Measurements from ENCODE around the gene FAM13A.
A peak's percentile ranks its signal among the peaks of the same experiment; 100 is the strongest.

GRCh38 chr4:88865046-88865445 is 191.9 kb downstream of the FAM13A start:
- TF ChIP-seq EZH2 (IDR thresholded peaks at IDR 0.05; ENCODE audit: borderline replicate concordance, low read depth, low read length, severe bottlenecking), result no peak
- no peak for TF ChIP-seq POLR2A (IDR thresholded peaks at IDR 0.05; ENCODE audit: low read depth, low read length)
- no peak for TF ChIP-seq CTCF (IDR thresholded peaks at IDR 0.05; ENCODE audit: extremely low read depth in 1 of 2, insufficient read depth in 1 of 2, low read depth in 1 of 2, low read length in 2 of 2)
- TF ChIP-seq POLR2AphosphoS5 (IDR thresholded peaks at IDR 0.05; ENCODE audit: insufficient read depth, low read depth, low read length), result no peak
- TF ChIP-seq JUN (IDR thresholded peaks at IDR 0.05; ENCODE audit: borderline replicate concordance, insufficient read depth, insufficient read length, low read depth), result peak; percentile 84
- no peak for TF ChIP-seq MAX (IDR thresholded peaks at IDR 0.05; ENCODE audit: insufficient read depth, insufficient read length)
- TF ChIP-seq FOS (IDR thresholded peaks at IDR 0.05; ENCODE audit: borderline replicate concordance, insufficient read depth, low read length), result peak; percentile 94
- no peak for TF ChIP-seq GATA2 (IDR thresholded peaks at IDR 0.05; ENCODE audit: insufficient read depth, insufficient read length, low read depth, low read length)
- TF ChIP-seq MYC (IDR thresholded peaks at IDR 0.05; ENCODE audit: low read depth, low read length), result no peak
